SU-DHL-6 (cell line): Measurements from ENCODE around the gene NSUN7.
"Not testable (repeated sequence)": the region's sequence is repeated elsewhere in the genome, so short reads cannot be mapped to it uniquely, and the experiment has no call there.

Source experiments
- H2AFZ ChIP-seq: fragments of 200-600 bp; sonication (generic); 2 replicates; pipeline ENCODE4 v1.6.1; 2014; ENCODE audit warnings: low read depth, mild to moderate bottlenecking, moderate library complexity, mixed read lengths, antibody characterized with exemption, low read length; ENCODE audit not compliant: severe bottlenecking
- H3F3A ChIP-seq: fragments of 200-600 bp; shearing (Covaris generic); 2 replicates; pipeline ENCODE4 v1.6.0; 2016; ENCODE audit warnings: antibody characterized with exemption, mild to moderate bottlenecking; ENCODE audit not compliant: insufficient read depth
- H3K27ac ChIP-seq: fragments of 200-600 bp; sonication (generic); 2 replicates; pipeline ENCODE4 v1.5.1; 2016; ENCODE audit warnings: low read depth, mild to moderate bottlenecking, low read length, moderate library complexity, mixed read lengths
- H3K27me3 ChIP-seq: fragments of 200-600 bp; sonication (generic), shearing (Covaris generic); 2 replicates; pipeline ENCODE4 v1.6.0; 2014; ENCODE audit warnings: mild to moderate bottlenecking, low read length
- H3K36me3 ChIP-seq: fragments of 200-600 bp; sonication (generic); 2 replicates; pipeline ENCODE4 v1.6.1; 2014; ENCODE audit warnings: mild to moderate bottlenecking, low read length, mixed read lengths
- H3K4me2 ChIP-seq: fragments of 300-600, 200-600 bp; shearing (Covaris generic), sonication (generic); 2 replicates; pipeline ENCODE4 v1.6.0; 2014; ENCODE audit warnings: low read length, low read depth, mild to moderate bottlenecking; ENCODE audit not compliant: poor library complexity, severe bottlenecking
- H3K4me3 ChIP-seq: fragments of 200-600 bp; sonication (generic); 2 replicates; pipeline ENCODE4 v1.5.1; 2014; ENCODE audit warnings: antibody characterized with exemption, low read length, mild to moderate bottlenecking, mixed read lengths; ENCODE audit not compliant: insufficient read depth, poor library complexity, severe bottlenecking
- H3K79me2 ChIP-seq: fragments of 200-600 bp; sonication (generic); 2 replicates; pipeline ENCODE4 v1.6.1; 2014; ENCODE audit warnings: mild to moderate bottlenecking, low read length, moderate library complexity; ENCODE audit not compliant: insufficient read depth
- H3K9ac ChIP-seq: fragments of 200-600 bp; sonication (generic); 2 replicates; pipeline ENCODE4 v1.7.0; 2014; ENCODE audit warnings: mild to moderate bottlenecking, low read length
- H3K9me2 ChIP-seq: fragments of 200-600 bp; sonication (generic); replicated peaks from 2 replicates; pipeline ENCODE4 v1.6.1; 2014; ENCODE audit warnings: low read length; ENCODE audit not compliant: insufficient read depth
- H3K9me3 ChIP-seq: fragments of 200-600 bp; sonication (generic); 2 replicates; pipeline ENCODE4 v1.6.1; 2014; ENCODE audit warnings: low read length, mixed read lengths; ENCODE audit not compliant: insufficient read depth
- H4K20me1 ChIP-seq: fragments of 200-600 bp; sonication (generic); 2 replicates; pipeline ENCODE4 v1.6.1; 2014; ENCODE audit warnings: low read depth, mild to moderate bottlenecking, antibody characterized with exemption, low read length, moderate library complexity, mixed read lengths
- CTCF ChIP-seq: fragments of 200-600 bp; sonication (generic); IDR thresholded peaks from one replicate; pipeline ENCODE4 v1.5.1; 2017; ENCODE audit warnings: antibody characterized with exemption, mild to moderate bottlenecking, low read length, moderate library complexity; ENCODE audit not compliant: insufficient read depth, poor library complexity, severe bottlenecking
- EZH2phosphoT487 ChIP-seq: fragments of 200-600 bp; sonication (generic), shearing (Covaris generic); conservative IDR thresholded peaks from 2 replicates; pipeline ENCODE4 v1.6.1; 2018; ENCODE audit warnings: mild to moderate bottlenecking, antibody characterized with exemption, low read length, moderate library complexity, mixed read lengths

The NSUN7 gene

GRCh38 chr4:40811956-40812355, 62.2 kb downstream of the NSUN7 start:
- no peaks in the 10 kb centered on the region for H3K9me2 ChIP-seq
- H2AFZ ChIP-seq, result no peak overlapping the region
- no peaks in the 10 kb centered on the region for H3K9me3 ChIP-seq
- H3K36me3 ChIP-seq, result peaks cover 5% of the 10 kb centered on the region; the same call in 1 of the 2 replicates
- no peaks in the 10 kb centered on the region for H3K27me3 ChIP-seq
- H3F3A ChIP-seq, result no peaks in the 10 kb centered on the region
- H4K20me1 ChIP-seq, result no peaks in the 10 kb centered on the region
- no peak overlapping the region for H3K4me3 ChIP-seq
- no peak overlapping the region for H3K9ac ChIP-seq
- no peak overlapping the region for H3K27ac ChIP-seq
- TF ChIP-seq EZH2phosphoT487 (no peak), CTCF (no peak)
- no peak overlapping the region for H3K4me2 ChIP-seq
- H3K79me2 ChIP-seq, result no peaks in the 10 kb centered on the region

- Histone ChIP-seq H3F3A (no peaks in the 10 kb centered on the region), H2AFZ (no peak overlapping the region), H3K79me2 (no peaks in the 10 kb centered on the region), H3K9ac (no peak overlapping the region), H3K4me3 (no peak overlapping the region), H3K9me3 (no peaks in the 10 kb centered on the region), H3K27me3 (no peaks in the 10 kb centered on the region), H3K27ac (no peak overlapping the region), H3K4me2 (no peak overlapping the region), H3K36me3 (peaks cover 5% of the 10 kb centered on the region; the same call in 1 of the 2 replicates), H3K9me2 (no peaks in the 10 kb centered on the region), H4K20me1 (no peaks in the 10 kb centered on the region)
- no peak for TF ChIP-seq CTCF
- TF ChIP-seq EZH2phosphoT487, result no peak
Measured at GRCh38 chr4:40812386-40812785, 62.6 kb downstream of the NSUN7 start.

- Histone ChIP-seq H3K27me3 (no peaks in the 10 kb centered on the region), H3K36me3 (peaks cover 5% of the 10 kb centered on the region; the same call in 1 of the 2 replicates), H3K79me2 (no peaks in the 10 kb centered on the region), H4K20me1 (no peaks in the 10 kb centered on the region), H3K4me2 (no peak overlapping the region), H3K9ac (no peak overlapping the region), H3F3A (no peaks in the 10 kb centered on the region), H3K9me3 (no peaks in the 10 kb centered on the region), H2AFZ (no peak overlapping the region), H3K9me2 (no peaks in the 10 kb centered on the region), H3K27ac (no peak overlapping the region), H3K4me3 (no peak overlapping the region)
- TF ChIP-seq EZH2phosphoT487 (no peak), CTCF (no peak)
Measured at GRCh38 chr4:40812856-40813255, 63.1 kb downstream of the NSUN7 start.

- not testable (repeated sequence) for H3K4me2 ChIP-seq, H3K4me3 ChIP-seq, H3K9ac ChIP-seq, H4K20me1 ChIP-seq, H2AFZ ChIP-seq, H3F3A ChIP-seq, H3K79me2 ChIP-seq, H3K9me3 ChIP-seq, H3K36me3 ChIP-seq, H3K9me2 ChIP-seq, H3K27me3 ChIP-seq, H3K27ac ChIP-seq
Measured at GRCh38 chr4:40817157-40817556, 67.4 kb downstream of the NSUN7 start.
